Measurements from ENCODE around the gene SNX17.
A peak's percentile ranks its signal among the peaks of the same experiment; 100 is the strongest.

SNX17 gene

GRCh38 chr2:27362678-27363420 is 7.6 kb upstream of the SNX17 start:
- no peak for DNase-seq (ENCODE audit: low read depth, low spot score)
- no peak overlapping the region for H3K4me3 ChIP-seq (ENCODE audit: low read length)

- no peak overlapping the region for H3K4me3 ChIP-seq (ENCODE audit: low read length)
- no peak for DNase-seq (ENCODE audit: low read depth, low spot score)
Measured at GRCh38 chr2:27363933-27364332, 6.5 kb upstream of the SNX17 start.

- peak overlapping the region; percentile 94 for H3K4me3 ChIP-seq (ENCODE audit: low read length)
- DNase-seq (ENCODE audit: low read depth, low spot score), result no peak
Measured at GRCh38 chr2:27369471-27370025, 868 bp upstream of the SNX17 start.

- DNase-seq (ENCODE audit: low read depth, low spot score), result no peak
Measured at GRCh38 chr2:27370816-27371620, 602 bp downstream of the SNX17 start.

GRCh38 chr2:27372937-27373336 is 2.5 kb downstream of the SNX17 start:
- H3K4me3 ChIP-seq (ENCODE audit: low read length), result no peak overlapping the region
- no peak for DNase-seq (ENCODE audit: low read depth, low spot score)

More at GRCh38 chr2:27370816-27371620, 602 bp downstream of the SNX17 start:
- H3K4me3 ChIP-seq (ENCODE audit: low read length), result peak overlapping the region; percentile 94

- no peak for DNase-seq (ENCODE audit: low read depth, low spot score)
- H3K4me3 ChIP-seq (ENCODE audit: low read length), result no peak overlapping the region
Measured at GRCh38 chr2:27373567-27373966, 3.2 kb downstream of the SNX17 start.

- DNase-seq (ENCODE audit: low read depth, low spot score), result no peak
- H3K4me3 ChIP-seq (ENCODE audit: low read length), result no peak overlapping the region
Measured at GRCh38 chr2:27375513-27376099, 5.2 kb downstream of the SNX17 start.

- DNase-seq (ENCODE audit: low read depth, low spot score), result no peak
Measured at GRCh38 chr2:27376151-27376865, 5.9 kb downstream of the SNX17 start.

GRCh38 chr2:27376866-27377617 is 6.6 kb downstream of the SNX17 start:
- DNase-seq (ENCODE audit: low read depth, low spot score), result no peak
- no peak overlapping the region for H3K4me3 ChIP-seq (ENCODE audit: low read length)

More at GRCh38 chr2:27376151-27376865, 5.9 kb downstream of the SNX17 start:
- no peak overlapping the region for H3K4me3 ChIP-seq (ENCODE audit: low read length)

GRCh38 chr2:27377618-27378095 is 7.2 kb downstream of the SNX17 start:
- no peak for DNase-seq (ENCODE audit: low read depth, low spot score)
- no peak overlapping the region for H3K4me3 ChIP-seq (ENCODE audit: low read length)

- no peak for DNase-seq (ENCODE audit: low read depth, low spot score)
- no peak overlapping the region for H3K4me3 ChIP-seq (ENCODE audit: low read length)
Measured at GRCh38 chr2:27378096-27378808, 7.8 kb downstream of the SNX17 start.

GRCh38 chr2:27378809-27379290 is 8.4 kb downstream of the SNX17 start:
- no peak overlapping the region for H3K4me3 ChIP-seq (ENCODE audit: low read length)
- DNase-seq (ENCODE audit: low read depth, low spot score), result no peak

GRCh38 chr2:27379383-27379835 is 9.0 kb downstream of the SNX17 start:
- no peak for DNase-seq (ENCODE audit: low read depth, low spot score)
- peak overlapping the region; percentile 84 for H3K4me3 ChIP-seq (ENCODE audit: low read length)

GRCh38 chr2:27379836-27380625 is 9.6 kb downstream of the SNX17 start:
- DNase-seq (ENCODE audit: low read depth, low spot score), result peak; percentile 27
- peak overlapping the region; percentile 84 for H3K4me3 ChIP-seq (ENCODE audit: low read length)

GRCh38 chr2:27380626-27381545 is 10.5 kb downstream of the SNX17 start, which contains the start of gene ZNF513:
Gene ZNF513 (minus strand): TSS chr2:27380734. CDS start chr2:27380526, 208 bp downstream.
- peak; percentile 84 for DNase-seq (ENCODE audit: low read depth, low spot score)
- H3K4me3 ChIP-seq (ENCODE audit: low read length), result peak within 1 kb of the TSS; percentile 84
